Stimulated activated CD4-positive, alpha-beta T cell treated with anti-CD3 and anti-CD28 coated beads, Interleukin-15, amount 100 ng/mL, for 1 hour (primary cell): ENCODE data around the gene CENPF.

Source experiments
- DNase-seq, 2 donors: peaks; one replicate each; pipeline ENCODE4 v3.0.0-alpha.2; 2020; ENCODE audit warnings: low read depth in 1 of 2, low spot score in 1 of 2

CENPF gene

DNA sequence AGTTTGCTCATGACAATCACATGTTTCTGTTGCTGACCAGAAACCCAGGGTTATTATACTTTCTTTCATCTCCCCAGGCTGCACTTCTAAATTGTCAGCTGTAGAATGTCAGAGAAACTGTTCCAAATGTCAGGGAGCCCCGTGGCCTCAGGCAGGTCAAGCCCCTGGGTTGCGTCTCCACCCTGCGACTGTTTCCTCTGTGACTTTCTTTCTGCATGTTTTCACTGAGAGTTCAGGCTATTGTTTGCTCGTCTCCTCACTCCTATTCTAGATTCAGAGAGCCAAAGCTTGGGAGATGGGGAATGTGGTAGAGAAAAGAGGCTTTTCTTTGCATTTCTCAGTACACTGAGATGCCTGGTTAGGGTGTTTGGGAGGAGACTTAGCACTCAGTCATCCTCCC is 97.4 kb downstream of the CENPF start:
- DNase-seq: no peak

DNA sequence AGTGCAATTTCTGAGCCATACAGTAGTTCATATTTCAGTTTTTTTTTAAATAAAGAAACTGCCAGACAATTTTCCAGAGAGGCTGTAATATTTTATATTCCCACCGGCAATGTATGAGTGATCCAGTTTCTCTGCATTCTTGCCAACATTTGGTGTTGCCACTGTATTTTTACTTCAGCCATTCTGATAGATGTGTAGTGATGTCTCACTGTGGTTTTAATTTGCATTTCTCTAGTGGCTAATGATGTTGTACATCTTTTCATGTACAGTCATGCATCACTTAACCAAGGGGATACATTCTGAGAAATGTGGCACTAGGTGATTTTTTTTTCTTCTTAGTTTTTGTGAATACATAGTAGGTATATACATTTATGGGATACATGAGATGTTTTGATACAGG is 99.6 kb downstream of the CENPF start:
- no peak for DNase-seq

DNA sequence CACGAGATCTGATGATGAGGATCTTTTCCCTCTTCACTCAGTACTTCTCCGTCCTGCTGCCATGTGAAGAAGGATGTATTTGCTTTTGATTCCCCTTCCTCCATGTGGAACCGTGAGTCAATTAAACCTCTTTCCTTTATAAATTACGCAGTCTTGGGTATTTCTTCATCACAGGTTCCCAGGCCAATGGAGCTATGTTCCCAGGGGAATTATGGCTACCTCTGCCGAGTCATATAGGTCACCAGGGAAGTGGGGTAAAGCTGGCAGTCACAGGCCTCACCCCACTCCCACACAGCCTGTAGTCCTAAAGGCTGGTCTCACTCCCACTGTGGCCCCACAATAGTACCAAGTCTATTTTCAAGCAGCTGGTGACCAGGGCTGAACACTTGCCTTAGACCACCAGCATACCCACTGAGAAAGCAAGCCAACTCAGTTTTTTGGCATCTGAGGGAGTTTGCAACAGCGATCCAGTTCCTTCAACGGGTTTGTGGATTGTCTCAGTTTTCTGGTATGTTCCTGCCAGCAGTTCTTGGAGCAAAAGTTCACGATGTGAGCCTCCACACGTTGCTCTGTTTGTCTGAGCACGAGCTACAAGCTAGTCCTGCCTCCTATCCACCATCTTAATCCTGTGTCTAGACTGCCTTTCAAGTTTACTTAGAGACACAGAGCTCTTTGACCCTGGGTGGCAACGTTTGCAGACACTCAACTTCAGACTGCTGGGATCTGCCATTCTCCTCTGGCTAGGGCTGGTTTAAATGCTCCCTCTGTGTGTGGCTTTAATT is 104.5 kb downstream of the CENPF start:
- DNase-seq: no peak

DNA sequence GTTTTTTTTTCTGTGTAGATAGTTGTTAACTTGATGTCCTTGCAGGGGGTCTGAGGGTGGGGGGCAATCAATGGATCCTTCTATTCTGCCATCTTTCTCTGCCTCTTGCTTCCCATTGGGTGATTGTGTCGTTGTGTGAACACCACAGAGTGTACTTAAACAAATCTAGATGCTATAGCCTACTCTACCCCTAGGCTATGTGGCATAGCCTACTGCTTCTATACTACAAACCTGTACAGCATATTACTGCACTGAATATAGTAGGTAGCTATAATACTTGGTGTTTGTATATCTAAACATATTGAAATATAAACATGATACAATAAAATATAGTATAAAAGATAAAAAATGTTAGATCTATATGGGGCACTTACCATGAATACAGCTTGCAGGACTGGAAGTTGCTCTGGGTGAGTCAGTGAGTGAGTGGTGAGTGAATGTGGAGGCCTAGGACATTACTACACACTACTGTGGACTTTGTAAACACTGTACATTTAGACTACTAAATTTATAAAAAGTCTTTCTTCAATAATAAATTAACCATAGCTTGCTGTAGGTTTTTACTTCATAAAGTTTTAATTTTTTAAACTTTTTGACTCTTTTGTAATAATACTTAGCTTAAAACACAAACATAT is 105.4 kb downstream of the CENPF start:
- no peak for DNase-seq

DNA sequence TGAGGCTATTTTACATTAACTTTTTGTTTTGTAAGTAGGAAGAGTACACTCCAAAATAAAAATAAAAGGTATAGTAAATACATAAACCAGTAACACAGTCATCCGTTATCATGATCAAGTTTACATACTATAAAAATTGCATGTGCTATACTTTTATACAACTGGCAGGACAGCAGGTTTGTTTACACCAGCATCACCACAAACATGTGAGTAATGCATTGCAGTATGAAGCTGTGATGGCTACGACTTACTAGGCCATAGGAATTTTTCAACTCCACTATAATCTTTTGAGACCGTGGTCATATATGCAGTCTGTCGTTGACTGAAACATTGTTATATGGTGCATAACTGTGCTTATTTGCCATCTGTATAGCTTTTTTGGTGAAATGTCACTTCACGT is 106.2 kb downstream of the CENPF start:
- no peak for DNase-seq

DNA sequence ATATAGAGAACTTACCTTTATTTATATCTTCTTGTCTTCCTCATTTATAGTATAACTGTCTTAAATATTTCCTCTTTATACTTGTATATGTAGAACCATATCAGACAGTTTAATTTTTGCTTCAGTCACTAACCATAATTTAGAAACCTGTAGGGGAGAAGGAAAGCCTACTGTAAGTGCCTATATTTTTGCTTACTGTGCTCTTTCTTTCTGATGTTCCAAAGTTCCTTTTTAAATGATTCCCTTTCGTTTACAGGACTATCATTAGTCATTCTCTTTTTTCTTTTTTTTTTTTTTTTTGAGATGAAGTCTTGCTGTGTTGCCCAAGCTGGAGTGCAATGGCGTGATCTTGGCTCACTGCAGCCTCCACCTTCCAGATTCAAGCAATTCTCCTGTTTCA is 109.7 kb downstream of the CENPF start:
- no peak for DNase-seq
